Sigmoid colon (tissue), 3 donors: ENCODE measurements around the gene RABGAP1L.

Source experiments
- CTCF ChIP-seq, 4 experiments: fragments of 450-650 bp in 3 of 4; fragments of 200-600 bp in 1 of 4; IDR thresholded peaks; one replicate each; pipeline ENCODE4 v1.5.1; 2016 to 2019; ENCODE audit warnings: antibody characterized with exemption in 4 of 4, mild to moderate bottlenecking in 3 of 4, moderate library complexity in 2 of 4
- POLR2A ChIP-seq, 2 donors: fragments of 450-650 bp; IDR thresholded peaks; one replicate each; pipeline ENCODE4 v1.6.1; 2016; ENCODE audit warnings: antibody characterized with exemption in 2 of 2, mild to moderate bottlenecking in 2 of 2, moderate library complexity in 2 of 2

GRCh38 chr1:174114106-174114505, 45.2 kb upstream of the RABGAP1L start:
- TF ChIP-seq CTCF (IDR thresholded peaks at IDR 0.05) (no peak), POLR2A (IDR thresholded peaks at IDR 0.05) (no peak)
